GM06990 (cell line): ENCODE measurements around the gene MYO18A.

Experiments
- DNase-seq: peaks from one replicate; pipeline ENCODE4 v3.0.0-alpha.2; 2011; ENCODE audit not compliant: insufficient read length; ENCODE audit errors: extremely low read depth
- H3K27me3 ChIP-seq: replicated peaks from 2 replicates; pipeline ENCODE4 v1.6.0; 2011; ENCODE audit warnings: low read length; ENCODE audit not compliant: control insufficient read depth, insufficient read depth
- H3K36me3 ChIP-seq: 2 replicates; pipeline ENCODE4 v1.5.1; 2011; ENCODE audit warnings: low read length; ENCODE audit not compliant: control insufficient read depth, insufficient read depth
- H3K4me3 ChIP-seq: replicated peaks from 2 replicates; pipeline ENCODE4 v1.5.1; 2011; ENCODE audit warnings: low read depth, mild to moderate bottlenecking, control low read depth, low read length
- TF ChIP-seq, protein P1 (sequence below): IDR thresholded peaks from 2 replicates; pipeline ENCODE4 v1.5.1; 2011; ENCODE audit warnings: low read length, control low read depth, mild to moderate bottlenecking, inconsistent platforms; ENCODE audit not compliant: insufficient read depth, poor library complexity, severe bottlenecking

The MYO18A gene

DNA sequence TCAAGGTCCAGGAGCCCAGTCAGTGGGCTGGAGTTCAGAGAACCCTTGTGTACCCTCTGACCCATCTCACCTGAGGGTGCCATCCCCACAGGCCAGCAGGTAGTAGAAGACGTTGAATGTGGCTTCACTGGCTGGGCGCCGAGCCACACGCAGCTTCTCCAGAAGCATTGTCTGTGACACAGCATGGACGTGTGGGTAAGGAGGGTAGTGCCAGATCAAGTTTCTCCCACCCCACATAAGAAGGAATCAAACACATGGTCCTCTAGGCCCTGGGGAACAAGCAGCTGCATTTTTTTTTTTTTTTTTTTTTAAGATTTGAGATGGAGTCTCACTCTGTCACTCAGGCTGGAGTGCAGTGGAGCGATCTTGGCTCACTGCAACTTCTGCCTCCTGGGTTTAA, 60.9 kb downstream of the MYO18A start:
- no peak overlapping the region for H3K4me3 ChIP-seq
- no peaks in the 10 kb centered on the region for H3K27me3 ChIP-seq
- peaks cover 44% of the 10 kb centered on the region for H3K36me3 ChIP-seq
- DNase-seq: no peak
- TF ChIP-seq, protein P1, sequence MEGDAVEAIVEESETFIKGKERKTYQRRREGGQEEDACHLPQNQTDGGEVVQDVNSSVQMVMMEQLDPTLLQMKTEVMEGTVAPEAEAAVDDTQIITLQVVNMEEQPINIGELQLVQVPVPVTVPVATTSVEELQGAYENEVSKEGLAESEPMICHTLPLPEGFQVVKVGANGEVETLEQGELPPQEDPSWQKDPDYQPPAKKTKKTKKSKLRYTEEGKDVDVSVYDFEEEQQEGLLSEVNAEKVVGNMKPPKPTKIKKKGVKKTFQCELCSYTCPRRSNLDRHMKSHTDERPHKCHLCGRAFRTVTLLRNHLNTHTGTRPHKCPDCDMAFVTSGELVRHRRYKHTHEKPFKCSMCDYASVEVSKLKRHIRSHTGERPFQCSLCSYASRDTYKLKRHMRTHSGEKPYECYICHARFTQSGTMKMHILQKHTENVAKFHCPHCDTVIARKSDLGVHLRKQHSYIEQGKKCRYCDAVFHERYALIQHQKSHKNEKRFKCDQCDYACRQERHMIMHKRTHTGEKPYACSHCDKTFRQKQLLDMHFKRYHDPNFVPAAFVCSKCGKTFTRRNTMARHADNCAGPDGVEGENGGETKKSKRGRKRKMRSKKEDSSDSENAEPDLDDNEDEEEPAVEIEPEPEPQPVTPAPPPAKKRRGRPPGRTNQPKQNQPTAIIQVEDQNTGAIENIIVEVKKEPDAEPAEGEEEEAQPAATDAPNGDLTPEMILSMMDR: no peak

DNA sequence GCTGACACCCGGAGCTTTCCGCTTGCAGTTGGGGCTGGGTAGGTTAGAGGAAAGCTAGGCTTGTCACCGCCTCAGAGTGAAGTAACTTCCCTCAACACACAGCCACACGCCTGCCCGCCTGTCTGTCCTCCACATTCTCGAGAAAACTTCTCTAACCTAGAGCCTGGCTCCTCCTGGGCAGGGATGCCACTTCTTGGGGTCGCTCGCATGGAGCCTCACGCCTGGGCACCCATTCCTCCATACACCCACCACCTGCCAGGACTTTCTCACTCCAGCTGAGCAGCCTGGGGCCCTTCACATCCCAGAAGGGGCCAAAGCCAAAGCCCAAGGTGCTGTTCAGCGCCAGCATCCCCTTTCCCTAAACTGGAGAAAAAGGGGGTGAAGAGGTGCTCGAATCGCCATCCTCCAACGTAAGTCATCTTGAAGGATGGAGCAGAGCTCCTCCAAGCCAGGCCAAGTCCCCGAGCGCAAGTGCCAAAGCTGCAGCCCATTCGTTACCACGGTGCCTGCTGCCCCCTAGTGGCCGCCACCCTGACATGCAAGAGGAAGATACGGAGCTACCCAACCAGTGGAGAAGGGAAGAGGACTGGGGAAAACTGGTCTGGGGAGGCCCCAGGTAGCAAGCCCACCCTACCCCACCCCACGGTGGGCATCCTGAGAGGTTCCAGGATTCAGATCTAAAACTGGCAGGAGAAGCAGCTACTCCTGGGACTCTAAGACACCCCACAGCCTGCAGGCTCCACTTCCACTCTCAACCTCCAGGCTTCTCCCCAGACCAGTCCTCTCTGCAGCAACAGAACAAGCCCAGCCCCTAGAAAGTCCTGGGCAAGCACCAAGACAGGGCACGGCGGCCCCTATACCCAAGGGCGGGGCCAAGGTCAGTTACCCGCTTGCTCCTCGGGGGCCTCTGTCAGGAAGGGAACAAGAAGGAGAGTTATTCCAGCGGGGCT, 63.1 kb downstream of the MYO18A start:
- DNase-seq: peak; percentile 48
- no peaks in the 10 kb centered on the region for H3K27me3 ChIP-seq
- no peak overlapping the region for H3K4me3 ChIP-seq
- peaks cover 40% of the 10 kb centered on the region for H3K36me3 ChIP-seq
- TF ChIP-seq, protein P1: peak; percentile 93

DNA sequence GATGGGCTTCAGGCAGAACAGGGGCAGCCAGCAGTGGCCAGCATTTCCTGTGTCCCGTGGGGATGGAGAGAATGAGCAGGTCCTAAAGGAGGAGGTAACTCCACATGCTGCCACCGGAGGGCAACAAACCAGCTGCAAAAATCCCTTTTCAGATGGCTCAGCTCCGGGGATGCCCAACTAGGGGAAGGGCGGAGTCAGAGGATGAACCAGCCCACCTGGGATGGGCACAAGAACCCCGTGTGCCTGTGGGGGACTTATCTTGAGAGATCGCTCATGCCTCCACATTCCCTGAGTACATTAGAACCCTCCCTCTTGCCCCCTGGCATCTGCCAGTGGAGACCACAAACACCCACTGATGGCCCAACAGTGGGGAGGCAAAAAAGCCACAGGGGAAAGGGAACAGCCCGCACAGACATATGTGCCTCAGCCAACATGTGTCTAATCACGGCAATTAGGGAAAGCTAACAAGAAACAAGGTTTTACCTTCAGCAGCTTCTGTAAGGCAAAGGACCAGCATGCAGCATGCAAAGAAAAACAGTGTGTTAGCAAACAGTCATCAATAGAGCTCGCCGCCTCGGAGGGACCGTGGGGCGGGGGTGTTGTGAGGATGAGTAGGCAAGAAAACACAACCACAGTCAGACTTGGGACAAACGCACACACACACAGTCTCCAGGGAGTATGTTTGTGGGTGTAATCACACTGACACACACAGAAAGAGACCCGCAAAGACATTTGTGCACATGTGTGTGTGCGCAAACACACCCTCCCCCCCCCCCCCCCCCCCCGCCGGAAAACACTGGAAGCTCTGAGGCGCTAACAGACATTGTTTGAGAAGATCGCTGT, 64.0 kb downstream of the MYO18A start:
- Histone ChIP-seq H3K36me3 (peaks cover 35% of the 10 kb centered on the region), H3K27me3 (no peaks in the 10 kb centered on the region), H3K4me3 (no peak overlapping the region)
- TF ChIP-seq, protein P1: peak; percentile 57
- DNase-seq: no peak

DNA sequence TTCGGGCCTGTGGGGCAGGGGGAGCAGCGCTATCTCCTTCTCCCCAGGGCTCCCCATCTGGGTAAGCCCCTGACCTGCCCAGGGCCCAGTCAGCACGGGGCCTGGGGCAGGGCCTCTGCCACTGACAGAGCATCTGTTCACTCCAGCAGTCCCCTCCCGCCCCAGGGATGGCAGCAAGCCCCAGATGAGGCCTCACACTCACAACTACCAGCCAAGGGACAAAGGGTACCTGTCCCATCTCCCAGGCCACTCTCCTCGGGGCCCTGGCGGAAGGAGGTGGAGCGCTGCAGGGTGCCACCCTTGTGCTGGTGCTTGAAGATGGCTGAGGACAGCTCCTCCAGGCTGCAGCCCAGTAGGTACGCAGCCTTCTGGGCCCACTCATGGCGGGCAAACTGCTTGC, 64.8 kb downstream of the MYO18A start:
- TF ChIP-seq, protein P1: no peak
- H3K36me3 ChIP-seq: peaks cover 32% of the 10 kb centered on the region

DNA sequence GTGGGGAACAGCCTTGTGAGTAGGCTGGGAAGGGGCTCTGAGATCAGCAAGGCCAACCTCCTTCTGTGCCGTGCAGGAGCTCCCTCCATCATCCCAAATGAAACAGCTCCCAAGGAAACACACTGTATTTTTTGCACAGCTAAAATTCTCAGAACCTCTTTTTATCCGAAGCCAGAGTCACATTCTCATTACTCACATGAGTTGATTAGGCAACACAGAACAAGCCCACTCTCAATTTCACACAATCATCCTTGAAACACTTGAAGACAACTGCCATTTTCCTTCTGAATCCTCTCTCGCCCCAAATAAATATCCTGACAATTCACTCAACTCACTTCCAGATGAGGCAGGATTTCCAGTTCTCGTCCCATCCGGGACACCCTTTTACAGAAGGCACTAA, 66.1 kb downstream of the MYO18A start:
- H3K36me3 ChIP-seq: peaks cover 38% of the 10 kb centered on the region
- TF ChIP-seq, protein P1: no peak
- no peaks in the 10 kb centered on the region for H3K27me3 ChIP-seq
- no peak overlapping the region for H3K4me3 ChIP-seq
- no peak for DNase-seq

More for the DNA sequence above, 64.8 kb downstream of the MYO18A start:
- DNase-seq: no peak
- Histone ChIP-seq H3K27me3 (no peaks in the 10 kb centered on the region), H3K4me3 (no peak overlapping the region)
